Fibroblast of skin of back (primary cell): ENCODE data around the gene MED15.

Experiments used
- DNase-seq: peaks from one replicate; pipeline ENCODE4 v3.0.0-alpha.2; 2013

Gene MED15

GRCh38 chr22:20553947-20554741 lies 46.7 kb downstream of the MED15 start:
- DNase-seq = no peak

GRCh38 chr22:20554824-20555223 lies 47.4 kb downstream of the MED15 start:
- DNase-seq = no peak

GRCh38 chr22:20558534-20558933 lies 51.1 kb downstream of the MED15 start:
- DNase-seq = no peak

DNA sequence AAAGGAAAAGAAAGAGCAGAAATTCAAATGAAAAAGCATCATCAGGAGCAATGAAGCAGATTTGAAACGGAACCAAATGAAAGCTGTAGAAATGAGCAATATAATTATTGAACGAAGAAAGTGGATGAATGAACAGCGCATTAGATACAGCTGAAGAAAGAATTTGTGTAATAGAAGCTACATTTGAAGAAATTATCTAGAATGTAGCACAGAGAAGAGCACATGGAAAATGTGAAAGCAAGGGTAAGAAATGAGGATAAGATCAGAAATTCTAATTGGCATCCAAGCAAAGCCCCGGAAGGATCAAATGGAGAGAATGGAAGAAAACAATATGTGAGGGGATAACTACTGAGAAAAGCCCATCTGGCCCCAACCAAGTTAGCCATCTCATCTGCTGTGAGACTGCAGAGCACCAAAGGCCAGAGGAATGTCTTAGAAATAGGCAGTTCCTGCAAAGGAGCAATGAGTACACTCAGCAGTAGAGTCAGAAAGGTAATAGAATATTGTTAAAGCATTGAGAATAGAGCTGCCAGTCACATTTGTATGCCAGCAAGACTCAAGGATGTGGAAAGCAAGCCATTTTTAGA lies 51.9 kb downstream of the MED15 start:
- DNase-seq = no peak

GRCh38 chr22:20560716-20561115 lies 53.3 kb downstream of the MED15 start:
- DNase-seq = no peak

- DNase-seq = no peak
Observed at GRCh38 chr22:20561882-20562281, 54.5 kb downstream of the MED15 start.

- DNase-seq = no peak
Observed at GRCh38 chr22:20562607-20563465, 55.4 kb downstream of the MED15 start.

- no peak for DNase-seq
Observed at GRCh38 chr22:20563466-20563906, 56.1 kb downstream of the MED15 start.

DNA sequence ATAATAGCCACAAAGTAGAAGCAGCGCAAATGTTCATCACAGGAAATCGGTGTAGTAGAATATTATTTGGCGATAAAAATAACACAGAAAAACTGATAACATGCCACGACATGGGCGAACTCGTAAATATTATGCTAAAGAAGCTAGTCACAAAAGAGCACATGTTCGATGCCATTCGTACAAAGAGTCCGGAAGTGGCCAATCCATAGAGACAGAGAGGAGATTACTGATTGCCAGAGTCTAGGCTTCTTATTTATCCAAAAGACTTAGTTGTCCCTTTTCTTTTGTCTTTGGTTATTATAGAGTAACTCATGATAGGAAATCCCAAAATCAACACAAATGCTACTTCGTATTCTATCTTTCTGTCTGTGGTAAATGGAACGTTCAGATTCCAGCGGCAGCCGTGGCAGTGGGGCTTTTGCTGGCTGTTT lies 56.5 kb downstream of the MED15 start:
- DNase-seq = no peak

- DNase-seq = no peak
Observed at GRCh38 chr22:20565079-20565734, 57.8 kb downstream of the MED15 start.

DNA sequence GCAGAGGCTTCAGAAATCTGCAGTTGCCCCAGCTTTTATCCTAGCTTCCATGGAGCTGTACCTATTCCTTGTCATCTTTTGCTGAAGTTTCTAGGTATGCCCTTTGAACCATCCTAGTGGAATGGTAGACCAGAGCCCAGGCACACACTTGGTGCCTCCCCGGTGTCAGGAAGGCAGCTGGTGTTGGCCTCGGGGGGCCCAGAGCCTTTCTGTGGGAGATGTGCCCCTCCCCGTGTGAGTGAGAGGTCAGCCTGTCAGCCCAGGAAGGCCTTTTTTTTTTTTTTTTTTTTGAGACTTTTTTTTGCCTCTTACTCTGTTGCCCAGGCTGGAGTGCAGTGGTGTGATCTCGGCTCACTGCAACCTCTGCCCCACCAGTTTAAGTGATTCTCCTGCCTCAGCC lies 58.4 kb downstream of the MED15 start:
- no peak for DNase-seq

DNA sequence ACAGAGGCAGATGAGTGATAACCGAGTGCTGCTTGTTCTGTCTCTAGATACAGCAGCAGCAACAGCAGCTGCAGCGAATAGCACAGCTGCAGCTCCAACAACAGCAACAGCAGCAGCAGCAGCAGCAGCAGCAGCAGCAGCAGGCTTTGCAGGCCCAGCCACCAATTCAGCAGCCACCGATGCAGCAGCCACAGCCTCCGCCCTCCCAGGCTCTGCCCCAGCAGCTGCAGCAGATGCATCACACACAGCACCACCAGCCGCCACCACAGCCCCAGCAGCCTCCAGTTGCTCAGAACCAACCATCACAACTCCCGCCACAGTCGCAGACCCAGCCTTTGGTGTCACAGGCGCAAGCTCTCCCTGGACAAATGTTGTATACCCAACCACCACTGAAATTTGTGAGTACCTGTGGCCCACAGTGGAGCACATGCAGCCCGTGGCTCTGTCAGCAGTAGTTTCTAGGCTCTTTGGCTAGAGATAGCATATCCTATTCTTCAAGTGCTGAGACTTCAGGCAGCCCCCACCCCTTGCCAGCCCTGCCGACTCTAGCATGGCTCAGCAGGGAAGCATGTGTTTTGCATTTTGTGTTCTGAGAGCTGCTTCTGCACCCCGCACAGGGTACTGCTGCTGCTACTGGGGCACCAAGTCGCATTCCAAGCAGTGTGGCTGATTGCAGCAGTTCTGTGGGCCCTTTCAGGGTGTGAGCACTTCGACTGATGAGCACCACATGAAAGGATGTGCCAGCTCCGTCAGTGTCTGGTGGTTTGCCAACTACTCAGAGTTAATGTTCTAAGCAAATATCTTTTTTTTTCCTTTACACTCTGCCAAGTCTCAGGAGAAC lies 59.2 kb downstream of the MED15 start:
- DNase-seq = peak; percentile 85

DNA sequence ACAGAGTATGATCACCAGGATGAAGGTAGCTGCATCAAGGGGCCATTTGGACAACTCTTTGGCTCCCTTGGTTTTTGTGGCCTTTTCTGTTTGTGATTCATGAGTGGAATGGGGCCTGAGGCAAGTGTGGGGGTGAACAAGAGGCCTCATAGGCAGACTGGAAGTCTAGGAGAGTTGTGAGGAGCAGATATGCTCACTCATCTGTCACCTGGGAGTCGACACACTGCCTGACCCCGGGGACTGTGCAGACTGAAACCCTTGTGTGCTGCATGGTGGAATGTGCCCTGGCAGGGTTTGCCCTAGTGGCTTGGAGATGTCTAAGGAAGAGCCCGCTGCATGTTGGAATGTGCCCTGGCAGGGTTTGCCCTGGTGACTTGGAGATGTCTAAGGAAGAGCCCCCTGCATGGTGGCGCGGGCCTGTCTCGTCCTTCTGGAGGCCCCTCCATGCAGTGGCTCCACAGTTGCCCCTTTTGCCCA lies 60.0 kb downstream of the MED15 start:
- DNase-seq = peak; percentile 56

DNA sequence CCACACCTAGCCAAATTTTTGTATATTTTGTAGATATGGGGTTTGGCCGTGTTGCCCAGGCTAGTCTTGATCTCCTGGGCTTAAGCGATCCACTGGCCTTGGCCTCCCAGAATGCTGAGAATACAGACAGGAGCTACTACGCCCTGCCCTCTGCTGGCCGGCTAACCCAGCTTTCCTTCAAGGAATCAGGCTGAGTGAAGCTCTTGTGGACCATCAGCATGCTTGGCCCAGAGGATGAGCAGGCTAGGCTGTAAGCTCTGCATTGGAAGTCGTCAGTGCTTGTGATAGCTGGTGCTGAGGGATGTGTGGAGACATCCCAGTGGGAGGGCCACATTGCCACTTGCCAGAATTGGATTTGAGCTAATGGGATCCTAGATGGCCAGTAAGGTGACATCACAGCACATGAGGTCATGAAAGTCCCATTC lies 60.6 kb downstream of the MED15 start:
- DNase-seq = peak; percentile 62

- DNase-seq = no peak
Observed at GRCh38 chr22:20568502-20569058, 61.2 kb downstream of the MED15 start.

DNA sequence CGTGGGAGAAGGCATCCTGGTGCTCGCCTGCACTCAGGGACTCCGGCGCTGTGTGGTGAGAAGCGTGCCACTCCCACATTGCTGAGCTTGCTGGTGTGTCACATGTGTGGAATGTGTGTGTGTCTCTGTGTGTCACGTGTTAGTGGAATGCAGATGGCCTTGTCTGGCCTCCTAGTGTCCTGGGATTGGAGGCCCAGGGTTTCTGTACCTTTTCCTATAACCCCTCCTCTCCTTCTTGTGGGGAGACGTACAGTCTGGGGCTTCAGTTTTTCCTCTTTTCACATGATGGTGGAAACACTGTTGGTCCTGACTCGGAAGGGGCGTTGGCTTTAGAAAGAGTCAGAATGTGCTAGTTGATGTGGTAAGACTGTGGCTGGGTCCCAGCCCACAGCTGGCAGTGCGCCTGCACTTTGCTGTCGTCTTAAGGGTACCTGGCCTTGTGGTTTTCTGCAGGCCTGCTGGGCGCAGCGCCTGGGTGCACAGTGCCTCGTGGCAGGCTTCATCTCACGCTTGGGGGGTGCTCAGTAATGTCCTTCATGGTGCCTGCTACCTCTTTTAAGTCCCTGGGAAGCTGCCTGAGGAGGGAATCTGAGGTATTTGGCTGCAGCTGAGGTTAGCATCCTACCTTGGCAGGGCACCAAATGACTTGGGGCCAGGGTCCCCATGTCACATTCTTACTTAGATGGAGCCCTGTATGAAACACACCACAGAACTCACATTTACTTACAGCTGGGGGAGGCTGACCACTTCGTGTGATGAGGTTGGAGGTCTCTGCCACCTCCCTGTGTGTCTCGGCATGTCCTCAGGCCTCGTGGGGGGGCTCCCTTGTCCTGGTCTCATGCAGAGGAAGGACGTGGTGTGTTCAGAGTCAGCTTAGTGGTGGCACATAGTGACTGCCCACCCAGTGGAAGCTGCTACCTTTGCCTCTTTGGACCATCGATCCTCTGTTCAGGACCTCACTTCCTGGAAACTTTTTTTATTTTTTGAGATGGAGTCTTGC lies 61.9 kb downstream of the MED15 start:
- DNase-seq = peak; percentile 99

- no peak for DNase-seq
Observed at GRCh38 chr22:20571078-20571503, 63.7 kb downstream of the MED15 start.

GRCh38 chr22:20571531-20572007 lies 64.2 kb downstream of the MED15 start:
- no peak for DNase-seq

DNA sequence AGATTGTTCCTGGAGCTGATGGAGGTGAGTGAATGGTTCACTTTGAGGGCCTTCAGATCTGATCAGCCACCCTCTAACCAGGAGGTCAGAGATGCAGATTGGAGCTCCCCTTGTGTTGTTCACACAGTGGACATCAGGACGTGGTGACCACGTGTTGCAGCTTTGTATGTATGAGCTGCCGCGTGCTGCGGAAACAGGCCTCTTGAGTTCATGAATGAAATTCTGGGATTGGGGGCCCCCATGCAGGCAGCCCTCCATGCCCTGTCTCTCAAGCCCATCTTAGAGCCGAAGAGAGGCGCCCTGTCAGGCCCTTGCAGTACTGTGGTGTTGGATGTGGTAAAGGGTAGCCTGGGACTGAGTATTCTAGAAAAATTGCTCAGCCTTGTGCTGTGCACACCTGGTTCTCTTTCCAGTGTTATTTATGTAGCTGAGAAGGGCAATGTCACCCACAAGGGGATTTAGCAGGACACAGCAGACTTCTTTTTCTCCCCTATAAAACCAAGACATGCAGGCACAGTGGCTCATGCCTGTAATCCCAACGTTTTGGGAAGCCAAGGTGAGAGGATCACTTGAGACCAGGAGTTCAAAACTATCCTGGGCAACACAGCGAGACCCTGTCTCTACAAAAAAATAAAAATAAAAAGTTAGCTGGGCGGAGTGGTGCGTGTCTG lies 64.9 kb downstream of the MED15 start:
- DNase-seq = no peak
